H1 (cell line): Measurements from ENCODE around the gene RGS9. TPM values are rescaled to one million over a fixed set of nuclear protein-coding genes. Genes with fewer than 3 reads are reported as not detected.
"Not testable (repeated sequence)": the region's sequence is repeated elsewhere in the genome, so short reads cannot be mapped to it uniquely, and the experiment has no call there.

Experiments
- CTCF ChIA-PET: fragments of 300-600 bp; sonication (Branson Sonifier 250); formaldehyde crosslinking; loops from one replicate; lab custom pipeline; 2021; ENCODE audit not compliant: partially characterized antibody; lab: Charles Lee
- POLR2A ChIA-PET: fragments of 300-600 bp; sonication (Branson Sonifier 250); formaldehyde crosslinking; loops from one replicate; lab custom pipeline; 2021; ENCODE audit warnings: inconsistent platforms; ENCODE audit not compliant: partially characterized antibody; lab: Charles Lee
- DNase-seq, 2 experiments: peaks; one replicate each; pipeline versions ENCODE4 v3.0.0 to v3.0.0-alpha.2; 2010 to 2022; ENCODE audit warnings: low spot score in 2 of 2, low read depth in 1 of 2, mixed read lengths in 1 of 2
- FAIRE-seq: peaks from 2 replicates; lab custom pipeline; 2011; peaks lifted over from hg19 to GRCh38; lab: Jason Lieb, UNC
- H2AFZ ChIP-seq: 2 replicates; pipeline ENCODE4 v1.8.1; 2012; ENCODE audit warnings: low read length, inconsistent platforms
- H2AK5ac ChIP-seq: 2 replicates; pipeline ENCODE4 v1.6.1; 2013; ENCODE audit warnings: low read depth, low read length
- H2BK120ac ChIP-seq: replicated peaks from 2 replicates; pipeline ENCODE3; 2013; ENCODE audit warnings: low read depth, low read length, inconsistent platforms
- H2BK12ac ChIP-seq: 2 replicates; pipeline ENCODE4 v1.6.1; 2013; ENCODE audit warnings: low read depth, low read length
- H2BK15ac ChIP-seq: 2 replicates; pipeline ENCODE4 v1.6.1; 2013; ENCODE audit warnings: low read length
- H2BK20ac ChIP-seq: 2 replicates; pipeline ENCODE4 v1.6.1; 2013; ENCODE audit warnings: low read length
- H2BK5ac ChIP-seq: 2 replicates; pipeline ENCODE4 v1.6.1; 2013; ENCODE audit warnings: low read depth, low read length
- H3K14ac ChIP-seq: 2 replicates; pipeline ENCODE4 v1.6.1; 2013; ENCODE audit warnings: inconsistent platforms; ENCODE audit not compliant: insufficient read length
- H3K18ac ChIP-seq: 2 replicates; pipeline ENCODE4 v1.6.1; 2013; ENCODE audit warnings: low read length; ENCODE audit errors: extremely low read depth
- H3K23ac ChIP-seq: 2 replicates; pipeline ENCODE4 v1.6.1; 2013; ENCODE audit warnings: inconsistent platforms; ENCODE audit not compliant: insufficient read length
- H3K23me2 ChIP-seq: 2 replicates; pipeline ENCODE4 v1.6.1; 2013; ENCODE audit warnings: low read depth, low read length
- H3K27ac ChIP-seq: 2 replicates; pipeline ENCODE4 v1.6.1; 2011; ENCODE audit warnings: low read depth, low read length, inconsistent platforms
- H3K27me3 ChIP-seq, 4 experiments: replicated peaks in 1 of 4; 1 replicate in 1 of 4; 2 replicates in 3 of 4; pipeline versions ENCODE4 v1.6.1 to v1.8.1; 2011 to 2013; ENCODE audit warnings: low read length in 3 of 4, mild to moderate bottlenecking in 3 of 4, inconsistent platforms in 2 of 4, mixed read lengths in 2 of 4, moderate library complexity in 1 of 4; ENCODE audit not compliant: control insufficient read depth in 3 of 4, insufficient read depth in 3 of 4; ENCODE audit errors: extremely low read depth in 1 of 4
- H3K36me3 ChIP-seq, 4 experiments: 2 replicates each; pipeline versions ENCODE4 v1.6.1 to v1.8.1; 2011 to 2013; ENCODE audit warnings: mild to moderate bottlenecking in 4 of 4, low read length in 3 of 4, moderate library complexity in 2 of 4, control low read depth in 1 of 4, inconsistent platforms in 1 of 4; ENCODE audit not compliant: insufficient read depth in 4 of 4, control insufficient read depth in 2 of 4
- H3K4ac ChIP-seq: replicated peaks from 2 replicates; pipeline ENCODE3; 2013; ENCODE audit warnings: low read length, low read depth, mixed read lengths, inconsistent platforms; ENCODE audit not compliant: insufficient read length
- H3K4me1 ChIP-seq, 4 experiments: replicated peaks in 1 of 4; 1 replicate in 1 of 4; 2 replicates in 3 of 4; pipeline versions ENCODE4 v1.6.1 to v1.8.1; 2011 to 2013; ENCODE audit warnings: low read length in 3 of 4, inconsistent platforms in 2 of 4, mixed read lengths in 1 of 4; ENCODE audit not compliant: insufficient read depth in 4 of 4, control insufficient read depth in 3 of 4
- H3K4me2 ChIP-seq, 2 experiments: 2 replicates each; pipeline versions ENCODE4 v1.6.1 to v1.8.1; 2011 to 2013; ENCODE audit warnings: low read depth in 2 of 2, low read length in 2 of 2, control low read depth in 1 of 2, inconsistent platforms in 1 of 2, mild to moderate bottlenecking in 1 of 2; ENCODE audit not compliant: insufficient read depth in 1 of 2
- H3K4me3 ChIP-seq, 4 experiments: fragments of 200-600, 300-600 bp in 1 of 4; sonication (generic), shearing (Covaris generic), sonication (Bioruptor Twin) in 1 of 4; 2 replicates each; pipeline versions ENCODE4 v1.5.1 to v1.8.1; 2011 to 2016; ENCODE audit warnings: low read length in 4 of 4, low read depth in 3 of 4, control low read depth in 2 of 4, inconsistent platforms in 2 of 4, mild to moderate bottlenecking in 2 of 4, mixed read lengths in 1 of 4, moderate library complexity in 1 of 4; ENCODE audit not compliant: insufficient read depth in 2 of 4; ENCODE audit errors: extremely low read depth in 1 of 4
- H3K56ac ChIP-seq: replicated peaks from 2 replicates; pipeline ENCODE3; 2013; ENCODE audit warnings: low read depth, mild to moderate bottlenecking, mixed read lengths, low read length, inconsistent platforms; ENCODE audit not compliant: insufficient read length
- H3K79me1 ChIP-seq: 2 replicates; pipeline ENCODE4 v1.6.1; 2013; ENCODE audit warnings: low read depth, low read length, control low read depth
- H3K79me2 ChIP-seq, 2 experiments: 2 replicates each; pipeline versions ENCODE4 v1.6.1 to v1.8.1; 2012 to 2013; ENCODE audit warnings: low read length in 2 of 2, mild to moderate bottlenecking in 2 of 2, inconsistent platforms in 1 of 2; ENCODE audit not compliant: insufficient read depth in 2 of 2, control insufficient read depth in 1 of 2
- H3K9ac ChIP-seq, 4 experiments: replicated peaks in 1 of 4; 1 replicate in 1 of 4; 2 replicates in 3 of 4; pipeline versions ENCODE4 v1.6.1 to v1.8.1; 2011 to 2013; ENCODE audit warnings: low read depth in 3 of 4, low read length in 3 of 4, control low read depth in 2 of 4, mild to moderate bottlenecking in 2 of 4, moderate library complexity in 2 of 4, inconsistent platforms in 1 of 4; ENCODE audit errors: extremely low read depth in 1 of 4
- H3K9me3 ChIP-seq, 2 experiments: 2 replicates each; pipeline versions ENCODE4 v1.6.1 to v1.8.1; 2012 to 2013; ENCODE audit warnings: mild to moderate bottlenecking in 2 of 2, moderate library complexity in 2 of 2, control low read depth in 1 of 2, inconsistent platforms in 1 of 2, low read depth in 1 of 2, low read length in 1 of 2, mixed read lengths in 1 of 2; ENCODE audit not compliant: insufficient read depth in 2 of 2
- H4K20me1 ChIP-seq, 2 experiments: replicated peaks in 1 of 2; 2 replicates each; pipeline versions ENCODE3 to v1.8.1; 2011 to 2013; ENCODE audit warnings: inconsistent platforms in 2 of 2, low read length in 2 of 2, mild to moderate bottlenecking in 1 of 2; ENCODE audit not compliant: insufficient read depth in 2 of 2, control insufficient read depth in 1 of 2
- H4K5ac ChIP-seq: 2 replicates; pipeline ENCODE4 v1.6.1; 2013; ENCODE audit warnings: low read length, low read depth, mixed read lengths, inconsistent platforms; ENCODE audit not compliant: insufficient read length
- H4K8ac ChIP-seq: 2 replicates; pipeline ENCODE4 v1.8.0; 2013; ENCODE audit warnings: mild to moderate bottlenecking, moderate library complexity, low read length, inconsistent platforms; ENCODE audit not compliant: insufficient read depth; ENCODE audit errors: extremely low read depth
- H4K91ac ChIP-seq: replicated peaks from 2 replicates; pipeline ENCODE3; 2013; ENCODE audit warnings: low read length, mixed read lengths, inconsistent platforms; ENCODE audit not compliant: insufficient read length
- WGBS, 2 experiments: shearing (Covaris generic) in 1 of 2; methylation state at CpG; one replicate each; pipeline versions ENCODE4 v1.1.6 to v1.1.7; 2013 to 2015; ENCODE audit warnings: low lambda C conversion rate in 2 of 2, mixed read lengths in 2 of 2, inconsistent platforms in 1 of 2, low coverage in 1 of 2, missing lambda C conversion rate in 1 of 2; ENCODE audit not compliant: insufficient replicate concordance in 2 of 2, insufficient coverage in 1 of 2, insufficient read length in 1 of 2; ENCODE audit errors: extremely low coverage in 1 of 2, missing lambda C conversion rate in 1 of 2; 5-methylcytosine and 5-hydroxymethylcytosine counted together
- polyA plus RNA-seq, 7 experiments: library from polyadenylated mRNA; depleted of rRNA in 3 of 7; stranded (reverse) in 5 of 7; unstranded in 2 of 7; fragments of >200 nt in 5 of 7; fragments of 200-250 nt in 2 of 7; gene quantifications; 1 replicate in 5 of 7; 2 replicates in 1 of 7; 4 replicates in 1 of 7; pipeline versions ENCODE4 v1.2.1 to v1.2.3, GENCODE V29; 2011 to 2013; ENCODE audit warnings: missing spikeins in 2 of 7, mixed read lengths in 2 of 7
- total RNA-seq: library from RNA; stranded (reverse); fragmentation: NEBNext Ultra II Directional; extraction: Animal tissue kit (Norgen Biotek cat#: 25700); gene quantifications from 2 replicates; pipeline ENCODE4 v1.2.1, GENCODE V29; 2021

The RGS9 gene
- total and polyA plus RNA-seq, 2 of the 8 experiments (the other 6 are each of a cell fraction or from before 2014, with no cell fraction given): 8.9 to 20.5 TPM

- not testable (repeated sequence) for H3K23me2 ChIP-seq, H3K27ac ChIP-seq, DNase-seq, H4K5ac ChIP-seq, H2BK20ac ChIP-seq, H3K79me1 ChIP-seq, H2AK5ac ChIP-seq, H2AFZ ChIP-seq, H3K9ac ChIP-seq, H3K27me3 ChIP-seq, H2BK12ac ChIP-seq, H3K36me3 ChIP-seq, H3K56ac ChIP-seq, H4K8ac ChIP-seq, H3K9me3 ChIP-seq, H3K4me2 ChIP-seq, H2BK120ac ChIP-seq, H3K18ac ChIP-seq, H4K91ac ChIP-seq, H3K79me2 ChIP-seq, H4K20me1 ChIP-seq, H3K14ac ChIP-seq, H3K4me3 ChIP-seq, H3K4ac ChIP-seq, H2BK5ac ChIP-seq, FAIRE-seq, H3K23ac ChIP-seq
- 0 out of 2 replicates have a peak overlapping the region, but pooled peaks have one; percentile 54 for H2BK15ac ChIP-seq
- CTCF ChIA-PET: interaction anchor here (0.8 to 1.8 kb wide), 3 partner anchors 8 to 81 kb away, joined by 3 to 6 read pairs (median 3); partner anchors contain the start of gene RGS9
- H3K4me1 ChIP-seq: peaks cover 5 to 16% (median 12%) of the 10 kb centered on the region in 4 experiments
- 95% methylated on average over 4 of the region's 4 CpGs; no CpG with 5 or more reads in 1 of the 2 experiments for WGBS, 2 experiments
- POLR2A ChIA-PET: interaction anchor here (1.1 kb wide), 1 partner anchor 12 kb away, joined by 5 read pairs; no protein-coding TSS in a partner anchor
Measured at GRCh38 chr17:65180752-65181236, 43.6 kb downstream of the RGS9 start.
